ENCODE data around the gene TTN. TPM values are rescaled to one million over a fixed set of nuclear protein-coding genes. Genes with fewer than 3 reads are reported as not detected.

TTN gene
- polyA plus RNA-seq, 4 donors = 0.36 to 1.5 (median 0.76) TPM

GRCh38 chr2:178553047-178553446 is 254.2 kb downstream of the TTN start:
- no peaks in the 10 kb centered on the region for H3K27me3 ChIP-seq (ENCODE audit: control insufficient read depth in 3 of 3, insufficient read depth in 3 of 3, low read length in 3 of 3)
- no peak overlapping the region for H3K27ac ChIP-seq (ENCODE audit: low read depth in 1 of 3, low read length in 2 of 3)
- H3K4me3 ChIP-seq (ENCODE audit: low read depth in 1 of 3, low read length in 3 of 3) = no peak overlapping the region
- peaks cover 0 to 7% of the 10 kb centered on the region in 2 donors for H3K9me3 ChIP-seq (ENCODE audit: control insufficient read depth in 2 of 2, insufficient read depth in 1 of 2, low read depth in 1 of 2, low read length in 1 of 2)
- peaks cover 0 to 3% (median 2%) of the 10 kb centered on the region in 3 donors for H3K36me3 ChIP-seq (ENCODE audit: control insufficient read depth in 3 of 3, insufficient read depth in 2 of 3, low read depth in 1 of 3, low read length in 3 of 3)
- DNase-seq (no peak), FAIRE-seq (no peak)
- WGBS, 3 donors = 89 to 94% (median 93%) methylated on average over 2 of the region's 2 CpGs
- H3K4me1 ChIP-seq (ENCODE audit: control insufficient read depth in 3 of 3, insufficient read depth in 2 of 3, low read depth in 1 of 3, low read length in 2 of 3) = no peaks in the 10 kb centered on the region

- no peak for DNase-seq
- Histone ChIP-seq H3K9me3 (ENCODE audit: control insufficient read depth in 2 of 2, insufficient read depth in 1 of 2, low read depth in 1 of 2, low read length in 1 of 2) (peaks cover 0 to 7% of the 10 kb centered on the region in 2 donors), H3K36me3 (ENCODE audit: control insufficient read depth in 3 of 3, insufficient read depth in 2 of 3, low read depth in 1 of 3, low read length in 3 of 3) (peaks cover 0 to 12% (median 3%) of the 10 kb centered on the region in 3 donors), H3K27me3 (ENCODE audit: control insufficient read depth in 3 of 3, insufficient read depth in 3 of 3, low read length in 3 of 3) (no peaks in the 10 kb centered on the region), H3K4me3 (ENCODE audit: low read depth in 1 of 3, low read length in 3 of 3) (no peak overlapping the region), H3K27ac (ENCODE audit: low read depth in 1 of 3, low read length in 2 of 3) (no peak overlapping the region), H3K4me1 (ENCODE audit: control insufficient read depth in 3 of 3, insufficient read depth in 2 of 3, low read depth in 1 of 3, low read length in 2 of 3) (no peaks in the 10 kb centered on the region)
- FAIRE-seq = no peak
- 89 to 95% (median 90%) methylated on average over 2 of the region's 2 CpGs for WGBS, 3 donors
These were observed 256.9 kb downstream of the TTN start for GRCh38 chr2:178550352-178550751.

- H3K27ac ChIP-seq (ENCODE audit: low read depth in 1 of 3, low read length in 2 of 3) = no peak overlapping the region
- FAIRE-seq (no peak), DNase-seq (no peak)
- no peaks in the 10 kb centered on the region for H3K27me3 ChIP-seq (ENCODE audit: control insufficient read depth in 3 of 3, insufficient read depth in 3 of 3, low read length in 3 of 3)
- no peak overlapping the region for H3K4me3 ChIP-seq (ENCODE audit: low read depth in 1 of 3, low read length in 3 of 3)
- H3K36me3 ChIP-seq (ENCODE audit: control insufficient read depth in 3 of 3, insufficient read depth in 2 of 3, low read depth in 1 of 3, low read length in 3 of 3) = peaks cover 2 to 29% (median 4%) of the 10 kb centered on the region in 3 donors
- 95 to 97% (median 96%) methylated on average over 5 of the region's 5 CpGs for WGBS, 3 donors
- no peaks in the 10 kb centered on the region for H3K9me3 ChIP-seq (ENCODE audit: control insufficient read depth in 2 of 2, insufficient read depth in 1 of 2, low read depth in 1 of 2, low read length in 1 of 2)
- no peaks in the 10 kb centered on the region for H3K4me1 ChIP-seq (ENCODE audit: control insufficient read depth in 3 of 3, insufficient read depth in 2 of 3, low read depth in 1 of 3, low read length in 2 of 3)
These were observed 264.7 kb downstream of the TTN start for GRCh38 chr2:178542569-178542968.

GRCh38 chr2:178542161-178542560 is 265.1 kb downstream of the TTN start:
- Histone ChIP-seq H3K27me3 (ENCODE audit: control insufficient read depth in 3 of 3, insufficient read depth in 3 of 3, low read length in 3 of 3) (no peaks in the 10 kb centered on the region), H3K9me3 (ENCODE audit: control insufficient read depth in 2 of 2, insufficient read depth in 1 of 2, low read depth in 1 of 2, low read length in 1 of 2) (no peaks in the 10 kb centered on the region), H3K27ac (ENCODE audit: low read depth in 1 of 3, low read length in 2 of 3) (no peak overlapping the region), H3K36me3 (ENCODE audit: control insufficient read depth in 3 of 3, insufficient read depth in 2 of 3, low read depth in 1 of 3, low read length in 3 of 3) (peaks cover 2 to 29% (median 4%) of the 10 kb centered on the region in 3 donors), H3K4me3 (ENCODE audit: low read depth in 1 of 3, low read length in 3 of 3) (no peak overlapping the region), H3K4me1 (ENCODE audit: control insufficient read depth in 3 of 3, insufficient read depth in 2 of 3, low read depth in 1 of 3, low read length in 2 of 3) (no peaks in the 10 kb centered on the region)
- FAIRE-seq = no peak
- WGBS, 3 donors = 93 to 97% (median 94%) methylated on average over 12 of the region's 12 CpGs
- no peak for DNase-seq

GRCh38 chr2:178536037-178536436 is 271.2 kb downstream of the TTN start:
- H3K4me1 ChIP-seq (ENCODE audit: control insufficient read depth in 3 of 3, insufficient read depth in 2 of 3, low read depth in 1 of 3, low read length in 2 of 3) = no peaks in the 10 kb centered on the region
- no peak overlapping the region for H3K27ac ChIP-seq (ENCODE audit: low read depth in 1 of 3, low read length in 2 of 3)
- DNase-seq = no peak
- WGBS, 3 donors = 95 to 97% (median 96%) methylated on average over 4 of the region's 4 CpGs
- no peaks in the 10 kb centered on the region for H3K9me3 ChIP-seq (ENCODE audit: control insufficient read depth in 2 of 2, insufficient read depth in 1 of 2, low read depth in 1 of 2, low read length in 1 of 2)
- no peaks in the 10 kb centered on the region for H3K27me3 ChIP-seq (ENCODE audit: control insufficient read depth in 3 of 3, insufficient read depth in 3 of 3, low read length in 3 of 3)
- H3K36me3 ChIP-seq (ENCODE audit: control insufficient read depth in 3 of 3, insufficient read depth in 2 of 3, low read depth in 1 of 3, low read length in 3 of 3) = peaks cover 2 to 28% (median 4%) of the 10 kb centered on the region in 3 donors
- H3K4me3 ChIP-seq (ENCODE audit: low read depth in 1 of 3, low read length in 3 of 3) = no peak overlapping the region
- FAIRE-seq = no peak

GRCh38 chr2:178531168-178531567 is 276.1 kb downstream of the TTN start:
- no peak overlapping the region for H3K27ac ChIP-seq (ENCODE audit: low read depth in 1 of 3, low read length in 2 of 3)
- 91 to 93% (median 91%) methylated on average over 12 of the region's 12 CpGs for WGBS, 3 donors
- no peaks in the 10 kb centered on the region for H3K4me1 ChIP-seq (ENCODE audit: control insufficient read depth in 3 of 3, insufficient read depth in 2 of 3, low read depth in 1 of 3, low read length in 2 of 3)
- H3K9me3 ChIP-seq (ENCODE audit: control insufficient read depth in 2 of 2, insufficient read depth in 1 of 2, low read depth in 1 of 2, low read length in 1 of 2) = no peaks in the 10 kb centered on the region
- DNase-seq = no peak
- no peak overlapping the region for H3K4me3 ChIP-seq (ENCODE audit: low read depth in 1 of 3, low read length in 3 of 3)
- H3K36me3 ChIP-seq (ENCODE audit: control insufficient read depth in 3 of 3, insufficient read depth in 2 of 3, low read depth in 1 of 3, low read length in 3 of 3) = peaks cover 2 to 24% (median 4%) of the 10 kb centered on the region in 3 donors
- H3K27me3 ChIP-seq (ENCODE audit: control insufficient read depth in 3 of 3, insufficient read depth in 3 of 3, low read length in 3 of 3) = no peaks in the 10 kb centered on the region
- FAIRE-seq = no peak

- Histone ChIP-seq H3K4me1 (ENCODE audit: control insufficient read depth in 3 of 3, insufficient read depth in 2 of 3, low read depth in 1 of 3, low read length in 2 of 3) (no peaks in the 10 kb centered on the region), H3K27me3 (ENCODE audit: control insufficient read depth in 3 of 3, insufficient read depth in 3 of 3, low read length in 3 of 3) (no peaks in the 10 kb centered on the region), H3K9me3 (ENCODE audit: control insufficient read depth in 2 of 2, insufficient read depth in 1 of 2, low read depth in 1 of 2, low read length in 1 of 2) (no peaks in the 10 kb centered on the region), H3K27ac (ENCODE audit: low read depth in 1 of 3, low read length in 2 of 3) (no peak overlapping the region), H3K36me3 (ENCODE audit: control insufficient read depth in 3 of 3, insufficient read depth in 2 of 3, low read depth in 1 of 3, low read length in 3 of 3) (peaks cover 0 to 24% (median 4%) of the 10 kb centered on the region in 3 donors), H3K4me3 (ENCODE audit: low read depth in 1 of 3, low read length in 3 of 3) (no peak overlapping the region)
- 73 to 91% (median 75%) methylated on average over 8 of the region's 8 CpGs for WGBS, 3 donors
- FAIRE-seq = no peak
- no peak for DNase-seq
These were observed 276.5 kb downstream of the TTN start for GRCh38 chr2:178530625-178531142.

- no peak for DNase-seq
- FAIRE-seq = no peak
- WGBS, 3 donors = 83 to 92% (median 84%) methylated on average over 2 of the region's 2 CpGs
These were observed 277.1 kb downstream of the TTN start for GRCh38 chr2:178530131-178530530.

GRCh38 chr2:178529194-178529593 is 278.0 kb downstream of the TTN start:
- H3K4me1 ChIP-seq (ENCODE audit: control insufficient read depth in 3 of 3, insufficient read depth in 2 of 3, low read depth in 1 of 3, low read length in 2 of 3) = no peaks in the 10 kb centered on the region
- no peak for FAIRE-seq
- 78 to 87% (median 81%) methylated on average over 2 of the region's 2 CpGs for WGBS, 3 donors
- DNase-seq = no peak
- peaks cover 0 to 24% (median 4%) of the 10 kb centered on the region in 3 donors for H3K36me3 ChIP-seq (ENCODE audit: control insufficient read depth in 3 of 3, insufficient read depth in 2 of 3, low read depth in 1 of 3, low read length in 3 of 3)
- no peak overlapping the region for H3K4me3 ChIP-seq (ENCODE audit: low read depth in 1 of 3, low read length in 3 of 3)
- H3K9me3 ChIP-seq (ENCODE audit: control insufficient read depth in 2 of 2, insufficient read depth in 1 of 2, low read depth in 1 of 2, low read length in 1 of 2) = no peaks in the 10 kb centered on the region
- H3K27ac ChIP-seq (ENCODE audit: low read depth in 1 of 3, low read length in 2 of 3) = no peak overlapping the region
- no peaks in the 10 kb centered on the region for H3K27me3 ChIP-seq (ENCODE audit: control insufficient read depth in 3 of 3, insufficient read depth in 3 of 3, low read length in 3 of 3)

More at GRCh38 chr2:178530131-178530530, 277.1 kb downstream of the TTN start:
- Histone ChIP-seq H3K36me3 (ENCODE audit: control insufficient read depth in 3 of 3, insufficient read depth in 2 of 3, low read depth in 1 of 3, low read length in 3 of 3) (peaks cover 0 to 24% (median 4%) of the 10 kb centered on the region in 3 donors), H3K9me3 (ENCODE audit: control insufficient read depth in 2 of 2, insufficient read depth in 1 of 2, low read depth in 1 of 2, low read length in 1 of 2) (no peaks in the 10 kb centered on the region), H3K4me3 (ENCODE audit: low read depth in 1 of 3, low read length in 3 of 3) (no peak overlapping the region), H3K27me3 (ENCODE audit: control insufficient read depth in 3 of 3, insufficient read depth in 3 of 3, low read length in 3 of 3) (no peaks in the 10 kb centered on the region), H3K4me1 (ENCODE audit: control insufficient read depth in 3 of 3, insufficient read depth in 2 of 3, low read depth in 1 of 3, low read length in 2 of 3) (no peaks in the 10 kb centered on the region), H3K27ac (ENCODE audit: low read depth in 1 of 3, low read length in 2 of 3) (no peak overlapping the region)
